ENCODE measurements around the gene CDX1.

The CDX1 gene

GRCh38 chr5:150146862-150147601 lies 19.5 kb upstream of the CDX1 start:
- no peak for DNase-seq

GRCh38 chr5:150147670-150148069 lies 18.9 kb upstream of the CDX1 start:
- DNase-seq: no peak

DNA sequence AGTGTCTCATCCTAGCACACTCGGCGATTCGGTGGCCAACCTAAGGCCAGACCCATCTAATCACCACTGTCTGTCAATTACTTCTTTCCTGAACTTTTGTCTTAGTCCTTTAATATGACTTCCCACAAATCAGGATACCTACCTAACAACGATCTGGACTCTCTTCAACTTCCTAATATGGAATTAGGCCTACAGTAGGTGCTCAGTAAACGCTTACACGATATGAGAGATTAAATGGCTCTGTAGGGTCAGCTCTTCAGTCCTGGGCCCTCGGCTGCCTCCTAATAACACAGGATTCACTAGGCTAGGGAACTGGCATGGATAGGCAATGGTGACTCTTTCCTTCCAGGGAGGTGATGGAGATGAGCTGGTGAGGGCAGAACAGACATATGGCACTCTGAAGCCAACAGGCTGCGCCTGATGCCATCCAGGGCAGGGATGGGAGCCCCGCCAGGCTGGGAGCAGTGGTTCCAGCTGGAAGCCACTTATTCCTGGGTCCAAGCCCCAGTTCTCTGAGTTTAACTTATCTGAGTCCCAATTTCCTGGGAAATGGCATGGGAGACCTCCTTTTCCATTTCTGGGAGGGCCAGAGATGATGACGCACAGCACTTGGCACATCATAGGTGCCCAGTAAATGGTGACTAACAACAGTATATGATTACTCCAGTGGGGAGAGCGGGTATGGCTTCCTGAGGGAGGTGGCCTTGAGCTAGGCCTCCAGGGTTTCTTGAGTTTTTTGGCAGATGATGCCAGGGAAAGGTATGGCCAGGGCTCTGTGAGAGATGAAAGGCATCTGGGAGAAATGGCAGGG lies 18.3 kb upstream of the CDX1 start:
- DNase-seq: no peak

DNA sequence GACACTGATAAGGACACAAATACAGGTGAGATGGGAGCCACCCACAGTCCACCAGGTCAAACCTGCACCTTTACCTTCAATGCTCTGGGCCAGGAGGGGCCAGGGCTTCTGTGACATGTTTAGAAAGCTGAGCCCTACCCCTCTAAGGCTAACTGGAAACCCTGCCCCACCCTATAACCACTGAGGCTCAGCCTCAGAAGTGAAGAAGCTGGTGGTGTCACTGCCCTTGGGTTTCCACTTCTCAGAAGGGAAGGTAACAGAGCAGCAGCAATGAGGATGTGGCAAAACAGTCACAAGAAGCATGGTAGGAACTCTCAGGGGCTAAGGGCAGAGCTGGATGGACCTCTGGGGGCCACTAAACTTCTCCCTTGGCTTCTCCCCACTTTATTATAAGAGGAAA lies 17.0 kb upstream of the CDX1 start:
- no peak for DNase-seq

- DNase-seq: no peak
Measured at GRCh38 chr5:150152636-150153462, 13.7 kb upstream of the CDX1 start.

DNA sequence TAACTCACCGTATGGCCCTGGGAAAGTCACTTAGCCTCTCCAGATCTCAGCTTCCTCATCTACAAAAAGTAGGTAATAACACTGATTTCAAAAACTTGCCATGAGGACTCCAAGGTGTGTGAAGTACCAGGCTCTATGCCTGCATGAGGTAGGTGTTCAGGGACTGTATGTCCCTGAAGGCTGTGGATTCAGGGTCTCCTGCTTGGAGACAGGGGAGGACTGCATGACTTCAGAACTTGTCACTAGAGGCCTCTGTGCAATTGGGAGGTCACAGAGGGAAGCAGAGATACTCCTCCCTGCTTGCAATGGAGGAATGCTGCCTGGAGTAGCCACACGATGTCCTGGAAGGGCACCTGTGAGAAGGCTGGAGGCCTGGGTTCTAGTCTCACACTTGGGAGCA lies 13.1 kb upstream of the CDX1 start:
- DNase-seq: no peak

GRCh38 chr5:150153957-150154617 lies 12.5 kb upstream of the CDX1 start:
- DNase-seq: no peak

- no peak for DNase-seq
Measured at GRCh38 chr5:150154618-150155128, 11.9 kb upstream of the CDX1 start.

DNA sequence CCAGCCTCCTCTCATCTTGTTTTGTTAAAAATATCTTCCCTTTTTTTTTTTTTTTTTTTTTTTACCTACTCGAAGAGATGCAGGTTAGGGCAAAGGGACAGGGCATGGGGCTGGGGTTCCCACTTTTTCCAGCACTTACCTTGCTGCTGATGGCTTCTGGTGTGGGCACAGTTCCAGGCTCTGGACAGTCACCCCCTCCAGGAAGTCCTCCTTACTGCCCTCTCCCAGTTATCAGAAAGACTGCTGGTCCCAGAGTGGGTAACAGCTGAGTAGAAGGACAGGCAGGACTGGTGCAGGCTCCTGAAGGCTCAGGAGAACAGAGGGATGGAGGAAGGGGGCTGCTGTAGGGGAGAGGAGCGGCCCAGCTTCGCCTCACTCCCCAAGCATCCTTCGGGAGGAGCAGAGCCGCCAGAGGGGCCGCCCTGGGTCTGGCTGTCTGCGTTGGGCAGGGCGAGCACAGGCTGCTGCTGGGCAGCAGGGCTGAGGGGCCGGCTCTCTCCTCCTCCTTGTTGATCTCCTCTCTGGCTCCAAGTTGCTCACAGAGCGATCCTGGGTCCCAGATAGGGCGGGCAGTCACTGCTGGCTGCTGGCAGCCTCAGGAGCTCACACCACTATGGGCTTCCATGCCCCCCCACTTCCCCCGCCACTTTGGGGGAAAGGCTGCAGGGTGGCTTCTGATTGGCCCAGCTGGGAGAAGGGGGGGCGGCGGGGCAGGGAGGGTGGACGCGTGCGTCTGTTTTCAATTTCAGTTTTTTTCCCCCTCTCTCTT lies 11.1 kb upstream of the CDX1 start, which contains the start of gene PDGFRB:
TSS of gene PDGFRB (minus strand) at position 588 of the 769 bp plus-strand sequence. CDS start 18,798 bp downstream, outside the sequence.
- peak; percentile 39 for DNase-seq

DNA sequence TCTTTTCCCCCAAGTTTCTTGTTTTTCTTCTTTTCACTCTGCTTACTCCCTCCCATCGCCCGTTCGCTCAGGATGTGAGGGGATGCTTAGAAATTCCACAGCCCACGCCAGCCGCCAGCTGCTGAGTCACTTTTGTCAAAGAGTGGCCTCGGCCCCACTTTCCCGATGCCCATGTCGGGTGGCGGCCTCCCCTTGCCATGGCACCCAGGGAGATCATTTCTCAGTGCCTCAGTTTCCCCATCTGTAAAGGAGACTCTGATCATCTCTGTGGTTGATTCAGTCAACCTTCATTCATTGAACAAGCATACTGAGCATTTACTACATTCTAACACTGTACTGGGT lies 10.6 kb upstream of the CDX1 start:
- DNase-seq: no peak

- DNase-seq: no peak
Measured at GRCh38 chr5:150156540-150156939, 10.0 kb upstream of the CDX1 start.

GRCh38 chr5:150157168-150157567 lies 9.4 kb upstream of the CDX1 start:
- DNase-seq: no peak

DNA sequence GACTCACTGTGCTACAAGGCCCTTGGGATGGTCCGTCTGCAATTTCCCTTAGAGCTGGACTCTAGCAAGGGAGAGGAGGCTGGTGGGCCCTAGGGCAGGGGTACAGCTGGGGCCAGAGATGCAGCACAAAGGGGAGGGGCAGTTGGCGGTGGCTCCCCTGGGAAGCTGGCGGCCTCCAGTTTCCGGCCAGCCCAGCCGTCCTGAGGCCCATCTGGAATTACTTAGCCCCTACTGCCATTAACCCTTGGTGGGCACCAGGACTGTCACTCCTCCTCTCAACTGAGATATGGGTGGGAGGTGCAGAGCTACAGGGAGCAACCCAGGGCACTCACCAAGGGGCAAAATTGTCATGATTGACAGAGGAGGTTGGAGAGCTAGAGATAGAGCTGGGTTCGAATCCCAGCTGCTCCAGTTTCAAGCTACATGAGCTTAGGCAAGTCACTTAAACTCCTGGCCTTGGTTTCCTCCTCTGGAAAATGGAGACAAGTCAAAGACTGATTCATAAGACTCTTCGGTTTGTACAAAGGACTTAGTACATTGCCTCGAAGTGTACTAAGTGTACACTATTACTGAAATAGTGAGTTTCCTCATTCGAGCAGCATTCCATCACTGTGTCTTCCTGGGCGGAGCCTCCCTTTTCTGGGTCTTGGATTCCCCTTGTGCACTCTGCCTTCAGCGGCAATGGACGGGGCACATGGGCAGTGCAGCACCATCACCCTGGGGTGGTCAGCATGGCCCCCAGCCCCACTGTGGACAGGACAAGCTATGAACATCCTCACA lies 8.2 kb upstream of the CDX1 start:
- DNase-seq: no peak

- DNase-seq: no peak
Measured at GRCh38 chr5:150159031-150159430, 7.5 kb upstream of the CDX1 start.

DNA sequence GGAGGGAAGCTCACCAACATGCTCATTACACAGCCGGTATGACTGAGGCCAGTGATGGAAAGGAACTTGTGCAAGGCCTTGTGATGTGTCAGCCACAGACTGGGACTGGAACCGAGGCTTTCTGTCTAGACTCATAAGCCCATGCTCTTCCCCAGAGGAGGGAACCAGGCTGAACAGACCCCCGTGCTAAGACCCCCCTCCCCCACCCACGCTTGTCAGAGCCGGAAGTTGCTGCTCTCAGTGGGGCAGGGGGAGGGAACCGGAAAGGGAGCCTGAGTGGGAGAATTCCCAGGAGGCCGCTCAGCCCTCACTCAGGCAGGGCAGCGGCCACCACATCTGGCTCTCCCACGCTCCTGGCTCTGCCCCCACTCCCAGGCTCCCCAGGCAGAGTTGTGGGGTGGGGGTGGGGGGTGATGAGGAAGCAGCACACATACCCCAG lies 6.8 kb upstream of the CDX1 start:
- DNase-seq: no peak

GRCh38 chr5:150160448-150161081 lies 6.0 kb upstream of the CDX1 start:
- DNase-seq: no peak

GRCh38 chr5:150161242-150162141 lies 5.1 kb upstream of the CDX1 start:
- DNase-seq: peak; percentile 43

- DNase-seq: no peak
Measured at GRCh38 chr5:150162142-150162513, 4.5 kb upstream of the CDX1 start.

- no peak for DNase-seq
Measured at GRCh38 chr5:150163035-150163434, 3.5 kb upstream of the CDX1 start.
